GM19395 (cell line): Measurements from ENCODE around the gene PDK4.
"Not testable (repeated sequence)": the region's sequence is repeated elsewhere in the genome, so short reads cannot be mapped to it uniquely, and the experiment has no call there.

Source experiments
- ATAC-seq: cut with Tn5 transposase; IDR thresholded peaks from one replicate; pipeline ENCODE4 v1.9.1; 2021; ENCODE audit warnings: mild to moderate bottlenecking, moderate library complexity; ENCODE audit not compliant: unreplicated experiment

The PDK4 gene

GRCh38 chr7:95605275-95605674, 9.0 kb upstream of the PDK4 start:
- ATAC-seq, result no peak

DNA sequence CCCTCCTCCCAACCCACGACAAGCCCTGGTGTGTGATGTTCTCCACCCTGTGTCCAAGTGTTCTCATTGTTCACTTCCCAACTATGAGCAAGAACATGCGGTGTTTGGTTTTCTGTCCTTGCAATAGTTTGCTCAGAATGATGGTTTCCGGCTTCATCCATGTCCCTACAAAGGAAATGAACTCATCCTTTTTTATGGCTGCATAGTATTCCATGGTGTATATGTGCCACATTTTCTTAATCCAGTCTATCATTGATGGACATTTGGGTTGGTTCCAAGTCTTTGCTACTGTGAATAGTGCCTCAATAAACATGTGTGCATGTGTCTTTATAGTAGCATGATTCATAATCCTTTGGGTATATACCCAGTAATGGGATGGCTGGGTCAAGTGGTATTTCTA, 8.5 kb upstream of the PDK4 start:
- ATAC-seq, result not testable (repeated sequence)

- not testable (repeated sequence) for ATAC-seq
These were observed 8.1 kb upstream of the PDK4 start for GRCh38 chr7:95604397-95604796.

- no peak for ATAC-seq
These were observed 6.1 kb upstream of the PDK4 start for GRCh38 chr7:95602421-95602820.

- ATAC-seq, result no peak
These were observed 5.0 kb upstream of the PDK4 start for GRCh38 chr7:95601316-95601715.

GRCh38 chr7:95599069-95599468, 2.8 kb upstream of the PDK4 start:
- ATAC-seq, result no peak

DNA sequence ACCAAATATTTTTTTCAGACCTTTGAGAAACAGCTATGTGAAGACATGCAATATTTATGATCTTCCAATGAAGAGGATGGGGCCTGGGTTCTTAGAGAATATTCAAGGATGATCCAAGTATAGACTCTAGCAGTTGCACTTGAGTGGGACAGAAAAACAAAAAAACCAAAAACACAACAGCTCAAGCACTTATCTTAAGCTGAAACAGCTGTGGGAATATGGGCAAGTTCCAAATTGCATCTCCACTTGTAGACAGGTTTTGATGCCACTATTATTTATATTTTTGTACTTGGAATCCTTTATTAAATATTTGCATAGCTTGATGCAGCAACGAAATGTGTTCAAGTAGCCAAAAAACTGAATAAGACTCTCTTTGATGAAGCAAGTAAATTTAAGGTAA, 2.2 kb upstream of the PDK4 start:
- no peak for ATAC-seq

GRCh38 chr7:95595746-95596197, 544 bp downstream of the PDK4 start:
- ATAC-seq, result no peak

GRCh38 chr7:95594185-95594584, 2.1 kb downstream of the PDK4 start:
- no peak for ATAC-seq

DNA sequence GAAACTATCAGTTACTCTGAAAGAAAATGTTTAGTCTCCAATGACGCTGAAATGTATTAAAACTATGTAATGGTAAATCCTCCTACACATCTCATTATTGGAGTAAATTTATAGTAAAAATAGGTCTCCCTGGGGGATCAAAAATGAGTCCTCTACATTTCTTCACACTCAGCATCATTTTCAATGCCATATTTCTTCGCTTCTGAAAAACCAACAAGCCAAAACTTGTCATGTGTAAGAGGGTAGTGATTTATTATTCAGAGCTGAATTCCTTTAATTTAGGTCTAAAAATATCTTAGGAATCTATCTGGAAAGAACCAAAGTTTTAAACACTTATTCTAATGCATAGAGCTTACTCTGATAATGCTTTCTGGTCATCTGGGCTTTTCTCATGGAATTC, 3.0 kb downstream of the PDK4 start:
- ATAC-seq, result no peak

GRCh38 chr7:95592570-95592969, 3.7 kb downstream of the PDK4 start:
- ATAC-seq, result no peak

- no peak for ATAC-seq
These were observed 5.7 kb downstream of the PDK4 start for GRCh38 chr7:95590387-95591248.

DNA sequence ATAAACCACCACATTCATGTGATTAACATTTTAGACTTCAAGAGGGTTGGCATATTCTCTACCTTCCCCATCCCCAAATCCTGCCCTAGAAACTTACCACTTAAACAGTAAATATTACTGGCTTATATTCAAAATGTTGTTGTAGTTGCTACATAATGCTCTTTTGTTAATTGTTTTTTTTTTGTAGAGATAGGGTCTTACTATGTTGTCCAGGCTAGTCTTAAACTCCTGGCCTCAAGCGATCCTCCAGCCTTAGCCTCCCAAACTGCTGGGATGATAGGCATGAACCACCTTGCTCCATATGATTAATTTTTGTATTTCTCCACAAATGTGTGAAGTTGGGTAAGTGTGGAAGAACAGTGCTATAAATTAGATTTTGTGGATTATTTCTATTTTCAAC, 6.5 kb downstream of the PDK4 start:
- no peak for ATAC-seq

GRCh38 chr7:95589031-95589430, 7.3 kb downstream of the PDK4 start:
- no peak for ATAC-seq

DNA sequence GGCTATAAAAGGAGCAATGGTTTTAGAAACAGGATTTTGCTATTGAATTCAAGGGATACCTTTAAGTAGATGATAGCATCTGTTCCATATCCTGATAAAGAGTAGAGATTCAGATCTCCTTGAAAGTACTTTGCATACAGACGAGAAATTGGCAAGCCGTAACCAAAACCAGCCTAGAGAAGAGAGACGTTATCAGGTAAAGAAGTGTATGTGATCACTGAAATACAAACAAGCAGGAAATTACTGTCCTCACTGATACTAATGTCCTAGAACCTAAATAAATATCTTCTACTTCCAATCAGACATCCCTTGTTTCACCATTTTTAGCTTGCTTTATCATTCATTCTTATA, 9.4 kb downstream of the PDK4 start:
- ATAC-seq, result no peak

GRCh38 chr7:95585426-95585789, 10.9 kb downstream of the PDK4 start:
- no peak for ATAC-seq

DNA sequence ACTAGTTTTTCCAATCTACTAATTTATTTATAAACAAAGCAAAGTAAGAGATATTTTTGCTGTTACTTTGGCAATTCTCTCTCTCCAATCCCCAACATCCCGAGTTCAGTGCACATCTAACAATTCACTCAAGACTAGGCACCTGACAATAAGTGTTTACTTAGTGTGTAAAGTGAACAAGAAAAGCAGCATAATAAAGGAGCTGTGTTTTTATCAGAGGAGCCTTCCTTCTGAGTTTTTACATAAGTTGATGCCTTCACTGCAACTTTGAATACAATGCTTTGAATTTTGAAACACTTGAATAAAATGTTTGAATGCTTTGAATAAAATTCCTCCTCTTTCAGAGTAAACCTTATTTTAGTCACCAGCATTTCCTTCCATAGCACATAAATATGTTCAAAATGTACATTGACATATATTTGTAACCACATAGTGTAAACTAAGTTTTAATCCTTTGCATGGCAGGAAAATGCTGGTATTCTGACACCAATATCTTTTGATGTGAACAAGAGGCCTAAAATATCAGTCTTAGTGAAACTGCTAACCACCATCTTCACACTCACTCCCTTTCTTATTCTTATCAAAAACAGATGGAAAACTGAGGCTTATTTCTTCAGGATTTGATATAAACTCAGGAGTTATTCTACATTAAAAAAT, 11.4 kb downstream of the PDK4 start:
- no peak for ATAC-seq

DNA sequence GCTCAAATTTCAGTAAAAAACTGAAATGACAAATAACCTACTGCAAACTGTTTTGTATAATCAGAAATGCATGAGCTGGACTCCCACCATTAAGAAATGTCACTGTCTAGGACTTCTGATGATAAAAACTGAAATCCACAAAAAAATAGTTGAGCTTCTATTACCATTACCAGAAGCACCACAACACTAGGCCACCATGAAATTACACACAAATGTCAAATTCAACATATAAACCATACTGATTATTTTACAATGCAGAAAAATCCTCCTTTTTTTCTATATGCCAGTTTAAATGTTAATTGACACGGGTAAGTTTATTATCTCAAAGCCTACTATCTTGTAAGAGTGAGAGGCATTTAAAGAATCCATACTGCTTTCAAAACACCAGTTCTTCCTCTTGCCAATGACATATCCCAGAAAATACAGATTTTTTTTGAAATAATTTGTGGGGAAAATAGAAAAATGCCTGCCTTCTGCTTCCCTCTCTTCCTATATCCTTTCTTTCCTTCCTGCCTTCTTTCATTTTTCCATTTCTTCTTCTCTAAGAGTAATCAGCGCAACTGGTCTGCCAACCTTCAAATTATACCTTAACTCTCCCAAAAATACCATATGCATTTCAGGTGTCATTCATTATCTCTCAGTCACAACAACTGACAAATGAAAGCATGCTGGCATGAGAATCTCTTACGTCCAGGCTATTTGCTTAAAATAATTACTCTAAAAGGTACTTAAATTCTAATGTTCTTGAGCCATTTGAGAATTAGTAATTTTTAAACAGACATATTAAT, 12.3 kb downstream of the PDK4 start:
- ATAC-seq, result no peak

DNA sequence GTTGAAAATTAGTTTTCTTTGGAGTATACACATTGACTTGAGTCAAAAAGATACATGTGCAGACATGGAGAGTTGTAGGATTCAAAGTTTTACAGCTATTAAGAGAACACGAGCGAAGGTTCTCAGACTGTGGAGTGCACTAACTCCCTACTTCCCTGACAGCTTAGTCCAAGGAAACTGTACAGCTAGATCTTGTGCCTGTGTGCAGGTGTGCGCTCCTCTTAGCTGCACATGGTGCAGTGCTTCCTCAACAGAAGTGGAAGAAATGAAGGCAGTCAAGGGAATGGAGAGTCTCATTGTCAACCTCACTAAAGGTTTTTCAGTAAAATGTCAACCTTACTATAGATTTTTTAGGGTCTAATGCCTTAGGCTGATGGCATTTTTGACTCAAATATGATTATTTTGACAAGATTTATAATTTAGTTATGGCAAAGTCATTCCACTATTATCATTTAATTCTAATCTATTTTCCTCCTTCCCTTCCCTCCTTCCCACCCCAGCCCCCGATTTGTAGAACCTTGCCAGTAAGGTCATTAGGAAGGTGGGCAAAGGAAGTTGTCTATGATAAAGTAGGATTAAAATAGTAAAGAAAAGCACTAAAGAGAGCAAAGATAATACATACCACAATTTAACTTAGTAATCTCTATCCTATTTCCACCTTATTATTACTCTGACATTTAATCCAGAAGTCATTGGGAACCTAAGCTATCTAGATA, 13.6 kb downstream of the PDK4 start:
- ATAC-seq, result no peak

DNA sequence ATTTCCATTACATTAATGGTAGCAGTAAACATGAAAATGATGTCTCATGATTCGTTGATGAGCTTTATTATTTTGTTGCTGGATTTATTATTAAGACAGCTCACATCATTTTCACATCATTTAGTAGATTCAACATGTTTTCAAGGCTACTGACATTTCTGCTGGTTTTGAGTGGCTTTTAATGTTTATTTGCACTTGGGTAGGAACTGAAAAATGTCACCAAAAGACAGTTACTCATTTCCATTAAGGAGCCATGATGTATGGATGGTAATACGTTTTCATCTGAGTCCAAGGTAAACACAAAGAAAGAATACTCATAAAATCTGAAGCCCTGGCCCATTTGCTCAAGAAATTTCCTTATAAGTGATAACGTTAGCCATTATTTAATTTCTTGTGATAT, 14.8 kb downstream of the PDK4 start:
- ATAC-seq, result no peak

- no peak for ATAC-seq
These were observed 17.0 kb downstream of the PDK4 start for GRCh38 chr7:95579318-95579717.
